ENCODE results near the gene GNAI2. TPM values are rescaled to one million over a fixed set of nuclear protein-coding genes. Genes with fewer than 3 reads are reported as not detected.

GNAI2 gene
- total and polyA plus RNA-seq, 8 donors = 61.1 to 211 (median 79.2) TPM

- Histone ChIP-seq H3K27ac (peak overlapping the region in 2 of 5 donors; percentile 6 to 18), H3K9me3 (no peaks in the 10 kb centered on the region), H3K27me3 (peaks cover 9 to 63% (median 38%) of the 10 kb centered on the region in 3 donors), H3K4me3 (peak overlapping the region; percentile 37 to 55 (median 44)), H3K36me3 (no peaks in the 10 kb centered on the region), H3K4me1 (peaks cover 15 to 26% (median 19%) of the 10 kb centered on the region in 4 donors)
- TF ChIP-seq POLR2A (IDR thresholded peaks at IDR 0.05) (no peak), POLR2AphosphoS5 (IDR thresholded peaks at IDR 0.05) (no peak)
- DNase-seq = peak; percentile 57 to 77
- 3 to 30% (median 7%) methylated on average over 9 to 67 of the region's 67 CpGs for WGBS, 5 donors
- intact Hi-C loops (cut with DNase I; ENCODE audit: low total_unique reads) = no loop called here
Observed at GRCh38 chr3:50205413-50206276, 30.4 kb upstream of the GNAI2 start.

GRCh38 chr3:50207359-50208042 lies 28.5 kb upstream of the GNAI2 start:
- intact Hi-C loops (cut with DNase I; ENCODE audit: low total_unique reads) = no loop called here
- H3K4me3 ChIP-seq = no peak overlapping the region
- H3K4me1 ChIP-seq = peaks cover 15 to 29% (median 19%) of the 10 kb centered on the region in 4 donors
- H3K27me3 ChIP-seq = peaks cover 9 to 45% (median 27%) of the 10 kb centered on the region in 3 donors
- no peaks in the 10 kb centered on the region for H3K36me3 ChIP-seq
- 92 to 98% (median 93%) methylated on average over 17 of the region's 17 CpGs for WGBS, 5 donors
- DNase-seq = no peak
- H3K9me3 ChIP-seq = no peaks in the 10 kb centered on the region
- H3K27ac ChIP-seq = no peak overlapping the region
- TF ChIP-seq POLR2A (IDR thresholded peaks at IDR 0.05) (no peak), EP300 (IDR thresholded peaks at IDR 0.05) (no peak), CTCF (IDR thresholded peaks at IDR 0.05) (no peak), POLR2AphosphoS5 (IDR thresholded peaks at IDR 0.05) (no peak)

GRCh38 chr3:50208677-50209344 lies 27.2 kb upstream of the GNAI2 start:
- no peaks in the 10 kb centered on the region for H3K36me3 ChIP-seq
- intact Hi-C loops (cut with DNase I; ENCODE audit: low total_unique reads) = no loop called here
- no peak for TF ChIP-seq CTCF (IDR thresholded peaks at IDR 0.05)
- 72 to 77% (median 75%) methylated on average over 11 to 14 of the region's 14 CpGs for WGBS, 5 donors
- no peak overlapping the region for H3K27ac ChIP-seq
- no peaks in the 10 kb centered on the region for H3K9me3 ChIP-seq
- peaks cover 15 to 22% (median 19%) of the 10 kb centered on the region in 4 donors for H3K4me1 ChIP-seq
- H3K4me3 ChIP-seq = no peak overlapping the region
- DNase-seq = no peak
- peaks cover 7 to 32% (median 20%) of the 10 kb centered on the region in 3 donors for H3K27me3 ChIP-seq

- no peaks in the 10 kb centered on the region for H3K36me3 ChIP-seq
- H3K27ac ChIP-seq = no peak overlapping the region
- H3K4me1 ChIP-seq = peaks cover 8 to 14% (median 11%) of the 10 kb centered on the region in 4 donors
- intact Hi-C loops (cut with DNase I; ENCODE audit: low total_unique reads) = no loop called here
- WGBS, 5 donors = 79 to 91% (median 86%) methylated on average over 5 of the region's 5 CpGs; no CpG with 5 or more reads in 1 of the 5 donors
- no peak overlapping the region for H3K4me3 ChIP-seq
- H3K27me3 ChIP-seq = peaks cover 0 to 18% (median 7%) of the 10 kb centered on the region in 3 donors
- no peak for TF ChIP-seq EP300 (IDR thresholded peaks at IDR 0.05)
- TF ChIP-seq POLR2A (IDR thresholded peaks at IDR 0.05) = no peak
- no peak for TF ChIP-seq POLR2AphosphoS5 (IDR thresholded peaks at IDR 0.05)
- no peak for TF ChIP-seq CTCF (IDR thresholded peaks at IDR 0.05)
- no peak for DNase-seq
- H3K9me3 ChIP-seq = no peaks in the 10 kb centered on the region
Observed at GRCh38 chr3:50210176-50210509, 25.9 kb upstream of the GNAI2 start.

Data from stomach (tissue), 9 donors.